Right kidney (tissue), 1 donor: ENCODE measurements around the gene MLN.
"Not testable (repeated sequence)": the region's sequence is repeated elsewhere in the genome, so short reads cannot be mapped to it uniquely, and the experiment has no call there.

ENCODE experiments used
- DNase-seq: peaks from one replicate; pipeline ENCODE4 v3.0.0-alpha.2; 2016

The MLN gene

DNA sequence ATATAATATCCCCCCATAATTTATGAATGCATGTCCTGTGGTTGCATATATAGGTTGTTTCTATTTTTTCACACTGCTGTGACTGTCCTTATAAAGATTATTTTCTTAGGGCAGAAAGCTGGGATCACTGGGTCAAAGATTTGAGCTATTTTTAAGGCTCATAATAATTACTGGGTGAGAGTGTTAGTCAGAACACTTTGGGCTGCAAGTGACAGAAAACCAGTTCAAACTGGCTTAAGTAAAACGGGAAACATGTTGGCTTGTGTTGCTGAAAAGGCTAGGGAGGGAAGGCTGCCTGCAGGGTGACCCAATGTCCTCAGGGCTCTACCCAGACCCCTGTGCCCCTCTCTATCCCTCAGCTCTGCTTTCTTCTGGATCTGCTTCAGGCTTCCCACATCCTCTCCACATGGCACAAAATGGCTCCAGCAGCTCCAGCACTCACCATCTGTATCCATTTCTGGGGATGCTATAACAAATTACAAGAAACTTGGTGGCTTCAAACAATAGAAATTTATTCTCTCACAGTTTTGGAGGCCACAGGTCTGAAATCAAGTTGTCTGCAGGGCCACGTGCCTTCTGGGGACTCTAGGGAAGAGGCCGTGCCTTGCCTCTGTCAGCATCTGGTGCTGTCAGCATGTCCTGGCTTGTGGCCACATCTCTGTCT is 33.1 kb upstream of the MLN start:
- DNase-seq, result no peak

DNA sequence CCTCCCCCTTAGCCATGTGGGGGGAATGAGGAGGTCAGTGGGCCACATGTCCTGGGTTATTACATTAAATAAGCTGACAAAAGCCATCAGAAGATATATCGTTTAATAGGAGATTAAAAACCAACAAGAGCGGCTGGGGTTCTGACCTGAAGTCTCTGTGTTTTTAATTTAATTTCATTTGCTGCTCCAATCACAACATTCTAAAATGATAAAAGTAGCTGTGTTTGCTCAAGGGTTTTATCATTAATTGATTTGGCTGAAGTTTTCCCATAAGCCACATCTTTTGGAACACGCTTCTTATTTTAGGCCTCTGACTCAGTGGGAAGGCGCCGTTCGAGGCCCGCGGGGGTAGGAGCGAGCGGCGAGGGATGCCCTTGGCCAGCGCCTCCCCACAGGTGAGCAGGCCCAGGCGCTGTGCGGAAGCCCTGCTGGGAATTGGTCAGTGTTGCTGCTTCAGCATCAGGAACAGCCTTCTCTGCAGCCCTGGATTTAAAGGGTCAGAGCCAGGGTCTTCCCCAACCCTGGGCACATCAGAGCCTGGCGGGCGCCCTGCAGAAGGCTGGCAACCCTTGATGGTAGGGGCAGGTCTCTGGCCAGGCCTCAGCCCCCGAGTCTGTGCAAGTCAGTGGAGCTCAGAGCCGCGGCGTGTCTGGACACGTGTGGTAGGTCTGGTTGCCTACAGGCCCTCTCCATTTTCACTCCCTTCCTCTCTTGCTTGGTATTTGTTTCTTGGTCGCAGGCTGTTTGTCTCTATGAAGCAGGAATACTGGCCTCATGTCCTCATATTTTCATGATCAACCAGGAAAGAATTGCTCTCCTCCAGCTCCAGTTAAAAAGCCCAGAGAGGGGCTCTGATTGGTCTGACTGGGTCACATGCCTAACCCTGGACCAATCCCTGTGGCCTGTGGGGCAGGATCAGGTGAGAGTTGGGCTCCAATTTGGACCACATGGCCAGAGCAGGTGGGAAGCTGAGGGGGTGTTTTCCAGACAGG is 30.9 kb upstream of the MLN start:
- no peak for DNase-seq

DNA sequence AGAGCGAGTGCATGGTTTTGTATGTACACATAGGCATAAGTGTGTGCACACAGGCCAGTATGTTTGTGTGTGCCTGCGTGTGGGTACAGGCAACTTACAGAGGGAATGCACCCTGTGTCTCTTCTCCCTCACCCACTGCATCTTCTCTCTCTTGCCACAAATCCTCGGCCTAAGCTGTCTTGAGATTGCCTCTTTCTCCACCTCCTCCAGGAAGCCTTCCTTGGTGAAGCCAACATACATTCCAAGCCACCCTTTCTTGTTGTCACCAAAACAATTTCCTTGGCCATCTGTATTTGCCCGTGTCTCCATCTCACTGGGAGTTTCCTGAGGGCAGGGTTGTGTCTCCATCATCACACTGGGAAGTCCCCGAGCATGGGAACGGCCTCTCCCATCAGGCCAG is 29.8 kb upstream of the MLN start:
- DNase-seq, result no peak

DNA sequence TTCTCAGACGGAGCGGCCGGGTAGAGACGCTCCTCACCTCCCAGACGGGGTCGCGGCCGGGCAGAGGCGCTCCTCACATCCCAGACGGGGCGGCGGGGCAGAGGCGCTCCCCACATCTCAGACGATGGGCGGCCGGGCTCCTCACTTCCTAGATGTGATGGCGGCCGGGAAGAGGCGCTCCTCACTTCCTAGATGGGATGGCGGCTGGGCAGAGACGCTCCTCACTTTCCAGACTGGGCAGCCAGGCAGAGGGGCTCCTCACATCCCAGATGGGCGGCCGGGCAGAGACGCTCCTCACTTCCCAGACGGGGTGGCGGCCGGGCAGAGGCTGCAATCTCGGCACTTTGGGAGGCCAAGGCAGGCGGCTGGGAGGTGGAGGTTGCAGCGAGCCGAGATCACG is 29.0 kb upstream of the MLN start:
- DNase-seq, result not testable (repeated sequence)

DNA sequence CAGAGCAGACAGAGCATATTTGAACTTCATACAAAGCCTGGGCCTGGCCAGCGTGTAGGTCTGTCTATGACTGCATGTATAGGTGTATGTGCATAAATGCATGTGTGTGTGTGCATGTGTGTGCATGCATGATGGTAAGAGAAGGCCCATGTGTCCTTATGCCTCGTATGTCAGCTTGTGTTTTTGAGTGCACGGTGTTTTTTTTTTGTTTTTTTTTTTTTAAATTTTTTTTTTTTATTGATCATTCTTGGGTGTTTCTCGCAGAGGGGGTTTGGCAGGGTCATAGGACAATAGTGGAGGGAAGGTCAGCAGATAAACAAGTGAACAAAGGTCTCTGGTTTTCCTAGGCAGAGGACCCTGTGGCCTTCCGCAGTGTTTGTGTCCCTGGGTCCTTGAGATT is 27.9 kb upstream of the MLN start:
- DNase-seq, result not testable (repeated sequence)

DNA sequence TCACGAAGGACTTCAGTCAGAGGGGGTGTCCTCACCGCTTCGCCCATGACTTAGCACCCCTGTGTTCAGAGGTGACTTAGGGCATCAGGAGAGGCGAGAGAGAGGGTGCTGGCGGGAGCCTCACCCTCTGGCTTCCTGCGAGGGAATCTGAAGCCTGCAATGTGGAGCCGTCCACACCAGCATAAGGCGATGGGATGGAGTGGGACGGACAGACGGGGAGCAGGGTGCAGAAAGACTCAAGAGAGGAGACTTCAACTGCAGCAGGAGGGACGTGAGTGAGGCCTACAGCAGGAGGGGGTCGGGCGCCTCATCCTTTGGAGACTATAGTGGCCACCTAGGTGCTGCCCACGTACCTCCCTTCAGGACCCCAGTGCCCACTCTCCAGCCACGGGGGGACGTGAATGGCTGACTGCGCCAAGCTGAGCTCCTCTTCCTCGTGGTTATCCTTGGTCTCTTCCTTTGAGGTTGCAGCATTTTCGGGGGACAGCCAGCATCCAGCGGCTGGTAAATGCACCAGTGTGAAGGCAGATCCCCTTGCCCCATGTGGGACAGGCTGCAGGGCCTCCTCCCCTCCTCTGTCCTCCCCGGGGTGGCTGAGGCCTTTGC is 26.9 kb upstream of the MLN start:
- DNase-seq, result no peak

DNA sequence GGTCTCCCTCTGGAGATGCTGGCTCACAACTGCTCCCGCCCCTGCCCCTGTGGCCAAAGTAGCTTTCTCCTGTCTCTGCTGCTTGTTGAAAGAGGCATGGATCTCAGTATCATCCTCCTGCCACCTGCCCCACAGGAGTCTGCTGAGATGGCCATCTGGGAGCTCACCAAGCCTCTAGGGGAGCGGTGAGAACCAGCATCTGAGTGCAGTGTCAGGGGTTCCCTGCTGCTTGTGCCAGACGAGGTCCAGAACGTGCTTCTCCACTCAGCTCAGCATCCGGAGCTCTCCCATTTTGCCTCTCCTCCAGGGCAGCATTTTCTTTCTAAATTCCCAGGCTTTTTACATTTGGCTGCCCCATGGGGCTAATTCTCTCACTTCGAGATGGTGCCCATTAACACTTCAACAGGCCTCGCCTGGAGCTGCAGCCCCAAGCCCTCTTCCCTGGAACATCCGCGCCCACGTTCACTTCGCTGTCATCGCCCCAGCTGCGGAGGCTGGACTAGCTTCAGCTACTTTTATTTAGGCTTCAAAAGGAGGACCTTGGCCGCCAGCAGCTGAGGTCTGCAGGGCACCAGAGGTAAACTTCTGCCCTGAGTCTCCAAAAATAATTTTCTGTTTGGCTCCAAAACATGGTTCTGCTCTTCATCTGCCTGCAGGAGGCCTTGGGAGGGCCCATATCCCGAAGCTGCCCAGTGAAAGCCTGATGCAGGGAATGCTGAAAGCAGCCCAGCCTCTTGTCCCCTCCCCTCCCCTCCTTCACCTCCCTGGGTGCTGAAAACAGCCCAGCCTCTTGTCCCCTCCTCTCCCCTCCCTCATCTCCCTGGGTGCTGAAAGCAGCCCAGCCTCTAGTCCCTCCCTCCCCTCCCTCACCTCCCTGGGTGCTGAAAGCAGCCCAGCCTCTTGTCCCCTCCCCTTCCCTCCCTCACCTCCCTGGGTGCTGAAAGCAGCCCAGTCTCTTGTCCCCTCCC is 25.2 kb upstream of the MLN start:
- DNase-seq, result no peak

DNA sequence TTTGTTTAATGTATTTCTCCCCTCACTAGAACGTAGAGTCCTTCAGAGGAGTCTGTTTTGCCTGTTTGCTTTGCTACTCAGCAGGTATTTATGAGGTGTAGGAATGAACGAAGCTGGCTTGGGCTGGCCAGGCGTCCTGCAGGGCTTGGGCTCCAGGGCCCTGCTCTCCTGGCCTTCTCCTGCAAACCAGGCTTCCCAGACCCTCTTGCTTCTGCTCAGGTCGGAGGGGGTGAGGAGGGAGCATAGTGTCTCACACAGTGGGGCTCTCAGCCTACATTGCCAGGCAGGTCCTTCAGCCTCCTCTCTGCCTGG is 24.6 kb upstream of the MLN start:
- DNase-seq, result no peak

DNA sequence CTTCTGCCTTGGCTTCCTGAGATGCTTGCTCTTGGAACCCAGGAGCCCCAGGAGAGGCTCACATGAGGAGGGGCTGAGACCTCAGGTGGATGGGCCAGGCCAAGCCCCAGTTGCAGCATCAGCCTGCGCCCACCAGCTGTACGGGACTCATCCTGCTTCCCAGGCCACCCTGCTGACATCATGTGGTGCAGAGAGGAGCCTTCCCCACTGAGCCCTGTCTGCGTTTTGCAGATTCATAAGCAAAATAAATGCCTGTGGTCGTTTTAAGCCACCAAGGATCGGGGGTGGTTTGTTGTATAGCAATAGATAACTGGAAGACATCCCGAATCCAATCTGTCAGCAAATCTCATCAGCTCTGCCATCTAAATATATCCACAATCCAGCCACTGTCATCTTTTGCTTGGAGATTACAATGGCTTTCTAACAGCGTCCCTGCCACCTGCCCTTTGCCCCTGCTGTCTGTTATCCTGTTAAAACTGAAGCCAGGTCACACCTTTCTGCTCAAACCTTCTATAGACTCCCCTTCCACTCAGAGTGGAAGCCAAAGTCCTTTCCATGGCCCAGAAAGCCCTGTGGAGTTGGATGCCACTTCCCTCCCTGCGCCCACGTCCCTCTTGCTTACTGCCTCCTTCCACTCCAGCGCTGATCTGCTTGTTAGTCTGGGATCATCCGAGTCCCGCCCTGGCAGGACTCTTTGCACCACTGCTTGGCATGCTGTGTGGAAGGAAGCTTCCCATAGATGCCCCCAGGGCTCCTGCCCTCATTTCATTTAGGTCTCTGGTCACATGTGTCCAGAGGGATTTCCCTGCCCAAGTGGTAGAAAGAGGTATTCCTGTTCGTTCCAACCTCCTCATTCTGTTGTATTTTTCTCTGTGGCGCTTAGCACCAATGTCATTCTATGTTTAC is 24.0 kb upstream of the MLN start:
- DNase-seq, result no peak

DNA sequence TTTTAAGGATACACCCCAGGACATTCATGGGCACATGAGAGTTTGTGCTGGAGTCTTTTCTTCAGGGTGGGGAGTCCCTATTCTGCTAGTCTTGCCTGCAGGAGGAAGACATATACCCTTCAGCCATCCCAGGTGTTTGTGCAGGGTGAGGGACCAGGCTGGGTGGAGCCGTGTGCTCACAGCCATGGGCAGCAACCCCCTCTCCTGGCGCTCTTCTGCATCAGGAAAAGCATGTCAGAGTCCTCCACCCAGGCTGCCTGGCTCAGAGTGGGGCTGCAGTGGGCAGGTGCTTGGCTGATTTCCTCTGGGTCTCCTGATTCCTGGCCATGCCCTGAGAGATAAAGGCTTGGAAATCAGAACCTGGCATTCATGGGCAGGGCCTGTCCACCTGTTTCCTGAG is 22.7 kb upstream of the MLN start:
- no peak for DNase-seq

DNA sequence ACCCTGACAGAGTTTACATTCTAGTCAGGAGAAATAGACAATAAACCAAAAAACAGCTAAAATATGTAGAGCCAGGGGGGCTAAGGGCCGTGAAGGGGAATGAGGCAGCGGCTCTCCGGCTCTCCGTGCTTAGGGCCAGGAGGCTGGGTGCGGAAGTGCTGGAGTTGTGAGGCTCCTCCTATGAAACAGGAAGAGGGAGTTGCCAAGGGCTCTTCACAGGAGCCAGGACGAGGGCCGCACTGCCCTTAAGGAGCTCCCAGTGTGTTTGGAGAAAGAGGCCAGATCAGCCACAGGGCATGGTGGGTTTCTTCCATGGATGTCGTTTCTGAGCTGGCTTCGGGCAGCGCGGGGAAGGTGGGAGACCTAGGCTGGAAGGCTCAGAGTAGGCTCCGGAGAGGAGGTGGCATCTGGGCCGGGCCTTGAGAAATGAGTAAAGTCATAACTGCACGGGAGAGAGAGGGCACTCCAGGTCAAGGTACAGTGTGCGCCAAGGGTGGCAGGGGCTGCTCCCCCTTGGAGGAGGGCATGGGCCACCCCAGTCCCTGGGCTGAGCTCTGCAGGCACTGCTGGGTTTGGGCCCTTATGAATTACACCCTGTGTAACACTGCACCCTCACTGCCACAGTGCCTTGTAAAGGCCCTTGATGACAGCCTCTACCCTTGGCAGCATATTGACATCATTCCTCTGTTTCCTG is 20.8 kb upstream of the MLN start:
- no peak for DNase-seq

DNA sequence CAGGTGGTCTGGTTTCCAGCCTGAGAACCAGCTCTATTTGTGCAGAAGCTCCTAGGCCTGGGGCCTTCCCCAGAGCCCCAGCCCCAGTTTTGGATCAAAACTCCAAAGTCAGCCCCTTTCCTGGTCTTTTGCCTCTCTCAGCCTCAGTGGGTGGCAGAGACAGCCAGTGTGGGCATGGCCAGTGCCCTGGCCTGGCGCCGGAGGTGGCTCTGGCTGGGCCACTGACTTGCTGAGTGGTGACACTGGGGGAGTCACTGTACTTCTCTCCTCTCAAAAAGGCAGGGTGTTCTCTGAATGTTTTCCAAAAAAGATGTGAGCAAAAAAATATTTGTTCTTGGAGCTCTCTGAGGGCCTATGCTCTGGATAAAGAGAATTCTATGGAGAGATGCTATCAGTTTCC is 20.0 kb upstream of the MLN start:
- DNase-seq, result no peak

DNA sequence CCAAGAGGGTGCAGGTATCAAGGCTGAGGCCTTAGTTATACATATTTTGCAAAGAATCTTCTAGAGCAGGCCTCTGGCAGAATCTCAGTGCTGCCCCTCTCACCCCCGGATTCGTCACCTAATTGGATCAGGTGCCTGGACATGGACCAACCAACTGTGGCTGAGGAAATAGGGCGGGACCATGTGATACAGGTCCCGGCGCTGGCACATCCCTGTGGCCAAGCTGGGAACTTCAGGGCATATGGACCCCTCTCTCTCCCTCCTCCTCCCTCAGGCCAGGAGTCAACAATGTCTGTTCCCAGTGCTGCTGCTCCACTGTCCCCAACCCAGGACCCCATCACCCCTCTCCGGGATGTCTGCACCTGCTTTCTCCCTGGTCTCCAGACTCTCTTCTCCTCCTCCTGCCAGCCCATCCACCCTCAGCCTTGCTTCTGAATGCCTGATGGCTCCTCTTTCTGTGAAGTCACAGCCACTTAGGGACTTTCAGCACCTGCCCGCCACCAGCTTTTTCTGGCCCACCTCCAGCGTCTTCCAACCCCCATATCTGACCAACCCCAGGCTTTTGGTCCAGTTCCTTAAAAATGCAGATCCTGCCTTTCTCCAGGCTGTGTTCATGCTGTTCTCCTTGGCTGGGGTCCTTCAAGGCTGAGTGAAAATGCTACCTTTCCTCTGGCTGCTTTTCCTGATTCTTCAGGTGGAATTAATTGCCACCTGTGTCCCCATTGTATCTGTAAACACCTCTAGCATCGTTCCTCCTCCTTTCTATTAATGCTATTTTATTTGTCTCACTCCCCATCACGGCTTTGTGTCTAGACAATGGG is 19.0 kb upstream of the MLN start:
- DNase-seq, result no peak

DNA sequence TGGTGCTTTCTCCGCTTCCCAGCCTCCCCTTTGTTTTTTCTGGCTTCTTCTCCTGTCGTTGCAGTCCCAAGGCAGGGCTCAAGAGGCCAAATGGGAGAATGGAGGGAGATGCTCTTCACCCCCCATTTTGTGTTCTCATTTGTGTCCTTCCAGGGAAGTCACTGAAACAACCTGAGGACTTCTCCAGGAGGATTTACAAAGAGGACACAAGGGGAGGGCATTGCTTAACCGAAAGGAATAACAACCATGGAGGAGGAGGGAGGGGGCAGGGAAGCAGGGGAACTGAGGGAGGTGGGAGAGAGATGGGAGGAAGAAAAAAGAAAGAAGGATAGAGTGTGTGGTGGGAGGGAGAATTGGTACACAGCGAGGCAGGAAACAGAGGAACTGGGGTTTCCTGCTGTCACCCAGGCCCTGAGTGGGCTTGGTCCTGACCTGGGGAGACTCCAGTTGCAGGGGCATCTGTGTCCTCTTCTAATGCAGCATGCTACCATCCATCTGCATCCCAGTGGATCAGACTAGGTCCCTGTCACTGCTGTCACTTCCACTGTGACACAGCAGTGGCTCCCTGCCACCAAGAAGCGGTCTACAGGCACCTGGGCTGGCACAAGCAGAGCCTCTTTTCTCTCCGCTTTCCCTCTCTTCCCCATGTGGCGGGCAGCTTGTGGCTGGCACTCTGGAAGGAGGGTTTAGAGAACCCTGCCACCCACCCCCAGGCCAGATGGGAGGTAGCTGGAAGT is 17.1 kb upstream of the MLN start:
- no peak for DNase-seq

DNA sequence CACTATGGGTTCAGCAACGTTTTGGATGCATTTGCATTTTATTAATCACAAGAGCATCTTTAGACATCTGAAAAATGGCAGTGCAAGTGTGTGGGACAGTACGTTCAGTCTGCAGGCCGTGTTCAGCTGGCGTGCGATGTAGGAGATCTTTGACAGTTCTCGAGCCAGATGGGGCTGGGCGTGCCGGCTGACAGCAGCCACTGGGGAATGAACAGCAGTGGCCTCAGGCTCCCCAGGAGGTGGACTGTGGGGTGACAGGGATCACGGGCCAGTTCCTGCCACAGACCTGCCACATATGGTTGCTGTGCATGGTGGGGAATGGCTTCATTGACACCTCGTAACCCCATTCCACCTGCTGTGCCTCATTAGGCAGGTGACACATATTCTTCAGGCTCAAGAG is 16.4 kb upstream of the MLN start:
- no peak for DNase-seq

DNA sequence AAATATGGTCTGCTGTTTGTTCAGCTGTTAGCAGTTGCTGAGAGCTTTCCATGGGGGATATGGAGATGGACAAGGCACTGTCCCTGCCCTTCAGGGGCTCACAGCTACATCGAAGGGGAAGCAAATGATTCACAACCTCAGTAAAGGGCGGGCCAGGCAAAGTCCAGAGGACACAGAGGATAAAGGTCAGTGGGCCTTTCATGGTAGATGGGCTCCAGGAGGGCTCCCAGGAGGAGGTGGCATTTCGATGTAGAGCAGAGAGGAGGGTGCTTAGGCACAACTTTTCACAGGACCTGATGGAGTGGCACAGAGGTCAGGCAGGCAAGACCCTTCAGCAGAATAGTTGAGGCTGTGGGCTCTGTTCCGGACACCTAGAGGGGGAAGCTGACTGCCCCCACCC is 15.2 kb upstream of the MLN start:
- DNase-seq, result no peak

DNA sequence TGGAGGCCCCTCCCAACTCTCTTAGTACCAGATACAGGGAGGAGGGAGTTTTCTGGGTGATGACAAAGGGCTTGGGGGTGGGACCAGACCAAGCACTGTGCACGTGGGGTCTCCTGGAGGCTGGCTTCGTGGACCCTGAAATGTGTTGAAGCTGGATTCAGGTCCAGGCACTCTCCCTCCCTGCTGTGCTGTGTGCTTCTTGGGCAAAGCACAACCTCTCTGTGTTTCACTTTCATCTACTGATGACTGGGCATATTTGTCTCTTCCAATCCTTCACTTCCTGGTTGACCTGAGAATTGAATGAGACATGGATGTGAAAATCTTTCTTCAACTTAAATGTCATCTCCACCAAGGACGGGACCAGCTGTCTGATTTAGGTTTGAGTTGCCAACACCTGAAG is 14.5 kb upstream of the MLN start:
- no peak for DNase-seq

DNA sequence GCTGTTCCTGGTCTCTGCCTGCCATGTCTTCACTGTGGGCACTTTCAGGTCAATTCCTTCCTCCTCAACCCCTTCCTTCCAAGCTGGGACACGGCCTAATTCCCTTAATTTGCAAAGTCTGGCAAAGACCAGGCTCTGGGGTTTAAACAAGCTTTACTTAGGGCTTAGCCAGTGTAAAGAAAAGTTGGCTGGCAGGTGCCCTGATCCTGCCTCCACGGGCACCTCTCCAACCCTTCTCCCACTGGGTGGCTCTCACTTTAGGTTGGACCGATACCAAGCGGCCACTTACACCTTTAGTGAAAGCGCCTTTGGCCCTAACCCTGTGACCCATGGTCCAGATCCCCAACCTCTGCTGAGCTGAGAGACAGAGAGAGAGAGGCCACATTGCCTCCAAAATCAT is 13.7 kb upstream of the MLN start:
- DNase-seq, result no peak

DNA sequence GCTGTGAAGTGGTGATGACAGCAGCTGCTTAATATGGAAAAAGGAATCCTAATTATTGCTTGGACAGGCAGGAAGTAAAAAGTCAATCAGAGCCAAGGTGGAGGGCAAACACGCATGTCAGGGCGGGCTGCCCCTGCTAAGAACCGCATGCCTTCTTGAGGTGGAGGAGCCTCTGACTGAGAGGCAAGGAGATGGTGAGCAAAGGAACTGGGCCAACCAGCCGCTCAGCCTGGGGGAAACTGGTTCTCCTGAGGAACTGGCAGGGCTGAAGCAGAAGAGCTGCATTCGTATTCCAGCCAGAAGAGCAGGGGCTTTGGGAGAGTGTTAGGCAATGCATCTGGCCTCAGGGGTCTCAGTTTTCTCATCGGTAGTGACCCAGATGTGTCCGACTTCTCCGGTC is 13.1 kb upstream of the MLN start:
- no peak for DNase-seq
